Measurements from ENCODE around the gene ADH1C. TPM values are rescaled to one million over a fixed set of nuclear protein-coding genes. Genes with fewer than 3 reads are reported as not detected.

The ADH1C gene
- total RNA-seq: not detected in 2 replicates

GRCh38 chr4:99352602-99353537 is at the start of gene ADH1C:
Gene ADH1C (minus strand): TSS chr4:99352746. CDS start chr4:99352675, 71 bp downstream.

GRCh38 chr4:99321241-99322191 is 31.0 kb downstream of the ADH1C start, which contains the start of gene ADH1B:
Gene ADH1B (minus strand): TSS chr4:99321401. CDS start chr4:99321331, 70 bp downstream.

GRCh38 chr4:99290848-99291786 is 61.4 kb downstream of the ADH1C start, which contains the start of gene ADH1A:
Gene ADH1A (minus strand): TSS chr4:99290985. CDS start chr4:99290914, 71 bp downstream.

Other genes starting within 250 kb of the ADH1C start
- not detected in 2 replicates for gene ADH4, start 208.4 kb downstream of the ADH1C start, total RNA-seq
- not detected in 2 replicates for gene ADH6, start 133.5 kb downstream of the ADH1C start, total RNA-seq
- not detected in 2 replicates for gene ADH1A, start 61.8 kb downstream of the ADH1C start, total RNA-seq
- gene ADH1B, start 31.3 kb downstream of the ADH1C start, total RNA-seq: not detected in 2 replicates
- not detected in 2 replicates for gene ADH7, start 82.6 kb upstream of the ADH1C start, total RNA-seq
- not detected in 2 replicates for gene C4orf17, start 158.3 kb upstream of the ADH1C start, total RNA-seq
- gene TRMT10A, start 211.3 kb upstream of the ADH1C start, total RNA-seq: 5.2 and 7.5 TPM in 2 replicates
- not detected in 2 replicates for gene MTTP, start 222.1 kb upstream of the ADH1C start, total RNA-seq

All from vein endothelial cell (primary cell).